GM21515 (cell line): ENCODE measurements around the gene ABHD17C.

ENCODE experiments used
- ATAC-seq: cut with Tn5 transposase; IDR thresholded peaks from one replicate; pipeline ENCODE4 v1.9.1; 2021; ENCODE audit not compliant: unreplicated experiment

Gene ABHD17C

DNA sequence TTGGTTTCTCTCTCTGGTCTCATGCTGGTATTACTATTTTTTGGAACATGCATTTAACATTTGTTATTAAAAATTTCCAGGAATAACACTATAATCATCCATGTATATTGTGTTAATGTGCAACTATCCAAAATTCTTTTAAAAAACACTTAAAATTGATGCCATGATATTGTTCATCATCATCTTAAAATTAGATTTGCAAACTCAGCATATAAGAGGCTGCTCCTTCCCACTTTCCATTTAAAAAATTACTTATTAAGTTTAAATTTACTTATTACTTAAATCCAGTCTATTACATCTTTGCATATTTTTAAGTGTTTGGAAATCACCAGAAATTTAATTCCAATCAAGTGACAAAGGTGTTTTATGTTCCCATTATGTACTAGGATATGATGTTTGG, 5.8 kb upstream of the ABHD17C start:
- ATAC-seq: no peak

DNA sequence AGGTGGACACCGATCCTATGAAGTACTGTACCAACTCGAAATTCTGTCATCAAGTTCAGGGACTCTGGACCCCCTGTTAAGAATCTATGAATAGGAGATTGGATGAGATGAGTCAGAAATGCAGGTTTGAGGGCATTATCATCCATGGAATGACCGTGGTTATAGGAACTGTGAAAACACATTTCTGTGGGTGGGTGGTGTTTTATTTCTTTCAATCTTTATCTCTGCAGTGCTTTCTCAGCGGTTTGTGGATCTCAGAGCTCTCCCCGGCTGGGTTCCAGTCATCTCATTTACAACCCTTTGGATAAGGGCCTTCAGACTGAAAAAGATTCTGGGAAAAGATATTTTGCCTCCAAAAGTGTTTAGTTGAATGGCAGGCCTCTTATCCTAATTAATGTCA, 5.4 kb upstream of the ABHD17C start:
- ATAC-seq: no peak

DNA sequence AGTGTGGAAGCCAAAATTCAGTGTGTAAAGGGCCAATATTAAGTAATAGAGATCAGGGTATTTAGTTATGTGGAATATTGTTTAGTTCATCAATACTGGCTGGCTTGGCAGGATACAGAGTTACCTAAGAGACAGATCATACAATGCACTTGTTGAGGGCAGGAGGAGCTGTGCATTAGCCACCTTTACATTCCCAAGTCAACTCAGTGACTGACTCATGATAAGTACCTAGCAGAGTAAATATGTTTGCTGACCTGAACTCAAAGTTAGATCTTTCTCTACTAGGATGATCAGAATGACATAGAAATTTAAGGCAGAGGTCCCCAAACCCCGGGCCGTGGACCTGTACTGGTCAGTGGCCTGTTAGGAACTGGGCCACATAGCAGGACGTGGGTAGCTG, 3.5 kb upstream of the ABHD17C start:
- no peak for ATAC-seq

DNA sequence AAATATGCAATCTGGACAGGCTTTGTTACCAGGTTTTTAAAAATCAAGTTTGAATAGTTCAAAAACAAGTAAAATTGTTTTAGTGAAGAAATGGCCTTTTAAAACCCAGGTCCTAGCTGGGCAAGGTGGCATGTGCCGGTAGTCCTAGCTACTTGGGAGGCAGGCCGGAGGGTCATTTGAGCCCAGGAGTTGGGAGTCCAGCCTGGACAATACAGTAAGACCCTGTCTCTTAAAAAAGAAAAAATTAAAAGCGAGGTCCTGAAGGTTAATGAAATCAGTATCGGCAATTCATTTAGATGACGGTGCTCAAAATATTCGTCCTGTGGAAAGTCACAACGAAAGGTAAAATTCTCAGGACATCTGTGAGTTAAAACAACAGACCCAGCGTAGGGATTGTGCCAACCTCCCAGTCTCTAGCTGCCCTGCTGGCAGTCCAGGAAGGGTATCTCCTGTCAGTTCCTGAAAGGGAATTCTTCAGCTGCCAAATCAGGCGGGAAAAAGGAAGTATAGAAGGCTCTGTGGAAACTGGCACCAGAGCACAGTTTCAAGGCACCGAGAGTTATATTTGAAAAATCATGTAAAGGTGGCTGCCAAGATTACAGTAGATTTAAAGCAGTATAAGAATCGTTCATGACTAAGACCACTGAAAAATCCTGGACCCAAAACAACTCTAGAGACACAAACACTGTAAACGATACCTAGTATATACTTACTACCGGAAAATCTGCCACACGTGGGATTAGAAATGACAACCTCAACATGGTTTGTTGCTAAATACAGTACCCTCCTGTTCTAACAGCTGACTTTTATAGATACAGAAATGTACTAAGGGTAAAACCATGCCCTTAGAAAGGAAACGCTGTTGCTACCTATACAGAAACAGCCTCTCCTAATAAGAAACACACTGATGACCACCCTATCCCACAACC, 1.2 kb upstream of the ABHD17C start:
- no peak for ATAC-seq

- peak; percentile 37 for ATAC-seq
These were observed 455 bp upstream of the ABHD17C start for GRCh38 chr15:80694611-80695098.

DNA sequence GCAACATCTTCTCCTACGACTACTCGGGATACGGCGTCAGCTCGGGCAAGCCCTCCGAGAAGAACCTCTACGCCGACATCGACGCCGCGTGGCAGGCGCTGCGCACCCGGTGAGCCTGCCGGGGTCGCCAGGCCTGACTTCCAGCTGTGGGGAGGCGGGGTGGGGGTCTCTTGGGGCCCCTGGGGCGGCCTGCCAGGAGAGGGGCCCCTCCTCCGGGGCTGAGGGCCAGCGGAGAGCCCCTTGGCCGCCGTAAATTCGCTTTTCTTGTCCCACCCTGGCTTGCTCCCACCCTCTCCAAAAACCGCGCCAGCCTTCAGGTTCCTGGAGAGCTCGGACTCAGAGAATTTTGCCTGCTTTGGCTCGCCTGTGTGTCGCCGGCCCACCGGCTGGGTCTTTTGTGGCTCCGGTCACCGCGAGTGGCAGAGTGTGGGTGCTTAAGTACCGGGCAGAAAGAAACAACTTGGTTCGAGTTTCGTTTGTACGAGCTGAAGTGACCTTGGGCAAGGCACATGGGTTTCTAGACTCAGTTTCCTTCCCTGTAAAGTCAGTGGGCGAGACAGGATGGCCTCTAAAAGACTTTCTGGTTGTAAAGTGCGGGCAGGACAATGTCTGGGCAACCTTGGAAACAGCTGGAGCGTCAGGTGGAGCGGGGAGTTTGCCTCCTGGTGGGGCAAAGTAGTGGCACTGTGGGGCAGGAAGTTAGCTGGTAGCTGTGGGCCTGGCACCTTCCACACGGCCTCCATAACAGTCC, 976 bp downstream of the ABHD17C start:
- no peak for ATAC-seq

GRCh38 chr15:80697075-80697685, 2.1 kb downstream of the ABHD17C start:
- ATAC-seq: no peak

GRCh38 chr15:80698676-80699075, 3.6 kb downstream of the ABHD17C start:
- ATAC-seq: no peak

- ATAC-seq: no peak
These were observed 4.9 kb downstream of the ABHD17C start for GRCh38 chr15:80699981-80700380.

DNA sequence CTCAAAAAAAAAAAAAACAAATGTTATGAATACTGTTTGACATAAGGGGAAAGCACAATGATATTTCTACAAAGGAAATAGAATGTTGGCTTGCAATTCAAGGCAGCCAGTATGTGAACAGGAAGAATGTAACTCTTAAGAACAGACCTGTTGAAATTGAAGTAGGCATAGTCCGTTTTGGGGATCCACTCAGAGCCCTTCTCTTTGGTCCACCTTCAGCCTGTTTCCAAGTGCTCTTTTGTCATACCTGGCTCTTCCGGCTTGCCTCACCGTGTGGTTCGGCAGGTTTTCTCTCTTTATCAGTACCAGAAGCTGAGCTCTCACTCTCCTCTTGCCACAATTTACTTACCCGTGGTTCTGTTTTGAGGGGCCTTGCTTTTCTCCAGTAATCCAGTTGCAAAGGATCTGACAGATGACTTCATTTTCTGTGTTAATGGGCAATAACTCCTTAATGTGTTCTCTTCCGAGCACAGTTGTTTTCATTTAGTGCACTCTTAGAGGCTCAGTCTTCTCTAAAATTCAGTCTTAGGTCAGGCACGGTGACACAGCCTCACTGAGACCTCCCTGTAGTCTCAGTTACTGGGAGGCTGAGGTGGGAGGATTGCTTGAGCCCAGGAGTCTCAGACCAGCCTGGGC, 6.7 kb downstream of the ABHD17C start:
- ATAC-seq: no peak

DNA sequence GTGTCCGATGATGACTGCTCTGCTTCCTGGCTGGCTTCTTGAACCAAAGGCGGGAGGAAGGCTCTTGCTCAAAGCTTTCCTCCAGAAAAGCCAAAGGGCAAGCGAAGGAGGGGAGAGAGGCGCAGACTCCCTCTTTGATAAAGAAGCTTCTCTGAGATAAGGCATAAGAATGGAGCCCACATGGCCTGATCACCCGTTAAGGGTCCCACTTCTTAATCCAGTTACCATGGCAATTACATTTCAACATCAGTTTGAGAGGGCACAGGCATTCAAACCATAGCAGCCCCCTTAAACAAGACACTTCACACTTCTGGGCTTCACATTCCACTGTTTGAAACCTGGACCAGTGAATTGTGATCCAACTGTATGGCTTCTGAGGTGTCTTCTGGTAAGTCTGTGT, 8.0 kb downstream of the ABHD17C start:
- ATAC-seq: no peak

- ATAC-seq: no peak
These were observed 8.9 kb downstream of the ABHD17C start for GRCh38 chr15:80703965-80704364.

GRCh38 chr15:80706161-80706560, 11.1 kb downstream of the ABHD17C start:
- no peak for ATAC-seq

DNA sequence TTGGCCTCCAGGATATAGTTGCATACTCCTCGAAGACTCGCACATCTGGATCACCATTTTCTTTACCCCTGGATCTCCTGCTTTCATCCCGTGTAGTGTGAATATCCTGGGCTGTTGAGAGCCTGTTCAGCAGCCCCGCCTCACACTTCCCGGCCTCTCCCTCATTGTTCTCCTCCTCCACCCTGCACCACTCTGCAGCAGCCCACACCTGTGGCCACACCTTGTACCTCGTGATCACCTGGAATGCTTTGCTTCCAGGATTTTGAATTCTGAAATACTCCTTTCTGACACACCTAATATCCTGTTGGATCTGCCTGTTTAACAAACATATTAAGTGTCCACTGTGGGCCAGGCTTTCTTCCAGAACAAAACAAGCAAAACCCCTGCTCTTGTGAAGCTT, 14.4 kb downstream of the ABHD17C start:
- no peak for ATAC-seq

- ATAC-seq: no peak
These were observed 15.8 kb downstream of the ABHD17C start for GRCh38 chr15:80710635-80711554.

DNA sequence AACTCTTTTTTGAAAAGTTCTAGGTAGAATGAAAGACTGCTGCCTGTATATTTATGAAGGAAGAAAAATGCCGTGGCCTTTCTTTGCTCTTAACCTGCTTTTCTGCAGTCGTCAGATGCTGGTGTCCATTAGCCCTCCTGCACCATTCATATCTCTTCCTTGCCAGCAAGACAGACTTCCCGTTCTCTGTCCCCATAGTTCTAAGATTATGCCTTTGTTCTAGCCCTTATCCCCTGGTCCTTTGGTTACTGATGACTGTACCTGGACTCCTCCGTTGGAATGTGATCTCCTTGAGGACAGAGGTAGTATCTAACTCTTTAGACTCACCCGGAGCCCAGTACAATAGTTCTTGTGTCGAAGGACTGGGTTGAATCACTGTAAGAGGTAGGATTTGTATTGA, 16.8 kb downstream of the ABHD17C start:
- no peak for ATAC-seq

DNA sequence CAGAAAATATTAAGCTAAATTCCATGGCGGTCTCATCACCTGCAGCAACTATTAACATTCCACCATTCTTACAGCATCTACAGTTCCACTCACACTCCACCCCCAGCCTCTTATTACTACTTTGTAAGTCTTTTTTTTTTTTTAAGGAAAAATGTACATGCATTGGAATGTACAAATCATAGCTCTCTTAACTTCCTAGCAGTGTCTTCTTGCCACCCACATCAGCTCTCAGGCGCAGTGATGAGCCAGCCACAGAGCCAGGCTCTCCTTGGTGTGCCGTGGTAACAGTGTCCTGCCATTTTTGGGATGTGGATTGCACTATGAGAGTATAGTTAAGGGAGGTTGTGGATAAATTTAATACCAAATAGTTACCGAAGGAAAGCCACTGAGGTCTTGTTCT, 17.8 kb downstream of the ABHD17C start:
- no peak for ATAC-seq

- ATAC-seq: no peak
These were observed 26.4 kb downstream of the ABHD17C start for GRCh38 chr15:80721476-80721875.

- ATAC-seq: no peak
These were observed 27.7 kb downstream of the ABHD17C start for GRCh38 chr15:80722811-80723210.

DNA sequence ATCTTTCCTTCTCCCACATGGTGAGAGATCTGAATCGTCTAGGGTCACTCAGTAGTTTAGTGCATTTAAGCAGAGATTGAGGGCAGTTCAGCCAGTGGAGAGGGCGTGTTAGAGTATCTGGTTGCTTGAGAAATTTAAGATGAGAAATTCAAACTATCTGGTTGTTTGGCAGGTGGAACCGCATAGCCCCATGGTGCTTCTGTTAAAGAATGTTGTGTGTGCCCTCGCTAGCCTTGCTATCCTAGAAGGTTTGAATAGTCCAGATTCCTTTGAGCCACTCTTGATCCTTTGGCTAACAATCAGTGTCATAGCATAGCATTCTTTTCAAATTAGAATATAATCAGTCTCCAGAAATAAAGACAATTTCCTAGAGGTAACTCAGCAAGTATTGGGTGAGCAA, 32.1 kb downstream of the ABHD17C start:
- ATAC-seq: no peak
